SH-SY5Y (cell line): ENCODE data around the gene DNA2.

ENCODE experiments used
- GATA2 ChIP-seq: IDR thresholded peaks from 2 replicates; pipeline ENCODE4 v1.6.1; 2011; ENCODE audit warnings: mild to moderate bottlenecking, low read depth, low read length
- GATA3 ChIP-seq: IDR thresholded peaks from 2 replicates; pipeline ENCODE4 v1.6.1; 2011; ENCODE audit warnings: low read depth, mild to moderate bottlenecking, low read length, moderate library complexity

DNA sequence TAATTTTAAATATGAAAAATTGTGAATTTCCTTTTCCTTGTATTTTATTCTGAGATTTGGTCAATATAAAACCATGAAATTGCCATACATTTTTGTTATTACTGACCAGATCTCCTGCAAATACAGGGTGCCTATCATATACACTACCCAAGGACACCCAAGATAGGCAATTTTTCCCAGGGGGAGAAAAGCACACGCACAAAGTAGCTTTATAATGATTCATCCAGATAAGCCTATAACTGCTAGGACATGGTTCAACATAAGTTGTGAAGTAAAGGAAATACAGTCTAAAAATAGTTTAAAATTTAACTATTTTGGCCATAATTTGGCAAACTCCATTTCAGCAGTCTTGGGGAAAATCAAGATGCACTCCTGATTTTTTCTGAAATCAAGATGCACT is 69.5 kb downstream of the DNA2 start:
- TF ChIP-seq GATA2, result no peak
- no peak for TF ChIP-seq GATA3
